Activated CD4-positive, alpha-beta T cell treated with anti-CD3 and anti-CD28 coated beads, Interleukin-2, amount 50 U/mL, for 24 hours (primary cell): ENCODE measurements around the gene PDCD2L.
"Not testable (repeated sequence)": the region's sequence is repeated elsewhere in the genome, so short reads cannot be mapped to it uniquely, and the experiment has no call there.

Source experiments
- DNase-seq, 2 donors: peaks; one replicate each; pipeline ENCODE4 v3.0.0-alpha.2; 2020; ENCODE audit warnings: low read depth in 1 of 2, low spot score in 1 of 2

Gene PDCD2L

GRCh38 chr19:34461375-34462100 lies 57.3 kb downstream of the PDCD2L start:
- DNase-seq: no peak

GRCh38 chr19:34464785-34465184 lies 60.6 kb downstream of the PDCD2L start:
- DNase-seq: not testable (repeated sequence)

GRCh38 chr19:34468409-34468808 lies 64.2 kb downstream of the PDCD2L start:
- DNase-seq: no peak

- not testable (repeated sequence) for DNase-seq
Measured at GRCh38 chr19:34469026-34469425, 64.8 kb downstream of the PDCD2L start.

- DNase-seq: no peak
Measured at GRCh38 chr19:34471906-34472700, 67.9 kb downstream of the PDCD2L start.

GRCh38 chr19:34474233-34474989 lies 70.2 kb downstream of the PDCD2L start:
- no peak for DNase-seq

GRCh38 chr19:34475026-34475974 lies 71.1 kb downstream of the PDCD2L start:
- DNase-seq: peak in 1 of 2 donors; percentile 21
